IPS DF 19.7 (cell line): ENCODE results near the gene PTPRM.

Experiments
- DNase-seq: peaks from one replicate; pipeline ENCODE4 v3.0.0-alpha.2; 2013; ENCODE audit warnings: low read depth, low spot score

PTPRM gene

GRCh38 chr18:7566567-7567473 lies at the start of gene PTPRM:
PTPRM (plus strand) TSS chr18:7567316; CDS start chr18:7567819, 503 bp downstream.
- no peak for DNase-seq

GRCh38 chr18:7517852-7518251 lies 49.3 kb upstream of the PTPRM start:
- DNase-seq = no peak

GRCh38 chr18:7520200-7520785 lies 46.8 kb upstream of the PTPRM start:
- DNase-seq = no peak

- DNase-seq = no peak
Measured at GRCh38 chr18:7521226-7521856, 45.8 kb upstream of the PTPRM start.

GRCh38 chr18:7523772-7524171 lies 43.3 kb upstream of the PTPRM start:
- DNase-seq = no peak

- no peak for DNase-seq
Measured at GRCh38 chr18:7524786-7525185, 42.3 kb upstream of the PTPRM start.

- DNase-seq = no peak
Measured at GRCh38 chr18:7532942-7533341, 34.2 kb upstream of the PTPRM start.

GRCh38 chr18:7535436-7536205 lies 31.5 kb upstream of the PTPRM start:
- no peak for DNase-seq

- DNase-seq = no peak
Measured at GRCh38 chr18:7537145-7537544, 30.0 kb upstream of the PTPRM start.

- DNase-seq = no peak
Measured at GRCh38 chr18:7541835-7542234, 25.3 kb upstream of the PTPRM start.

GRCh38 chr18:7544686-7545085 lies 22.4 kb upstream of the PTPRM start:
- DNase-seq = no peak

GRCh38 chr18:7545734-7546133 lies 21.4 kb upstream of the PTPRM start:
- no peak for DNase-seq

- DNase-seq = no peak
Measured at GRCh38 chr18:7548221-7548620, 18.9 kb upstream of the PTPRM start.

GRCh38 chr18:7548721-7549120 lies 18.4 kb upstream of the PTPRM start:
- DNase-seq = no peak

GRCh38 chr18:7557973-7558372 lies 9.1 kb upstream of the PTPRM start:
- DNase-seq = no peak

GRCh38 chr18:7558769-7559168 lies 8.3 kb upstream of the PTPRM start:
- DNase-seq = no peak

- DNase-seq = no peak
Measured at GRCh38 chr18:7559709-7560319, 7.3 kb upstream of the PTPRM start.

- no peak for DNase-seq
Measured at GRCh38 chr18:7561909-7562460, 5.1 kb upstream of the PTPRM start.

- DNase-seq = no peak
Measured at GRCh38 chr18:7562491-7562890, 4.6 kb upstream of the PTPRM start.

- no peak for DNase-seq
Measured at GRCh38 chr18:7565677-7566076, 1.4 kb upstream of the PTPRM start.

- DNase-seq = no peak
Measured at GRCh38 chr18:7566244-7566566, 911 bp upstream of the PTPRM start.
